Measurements from ENCODE around the gene GNAQ.

DNA sequence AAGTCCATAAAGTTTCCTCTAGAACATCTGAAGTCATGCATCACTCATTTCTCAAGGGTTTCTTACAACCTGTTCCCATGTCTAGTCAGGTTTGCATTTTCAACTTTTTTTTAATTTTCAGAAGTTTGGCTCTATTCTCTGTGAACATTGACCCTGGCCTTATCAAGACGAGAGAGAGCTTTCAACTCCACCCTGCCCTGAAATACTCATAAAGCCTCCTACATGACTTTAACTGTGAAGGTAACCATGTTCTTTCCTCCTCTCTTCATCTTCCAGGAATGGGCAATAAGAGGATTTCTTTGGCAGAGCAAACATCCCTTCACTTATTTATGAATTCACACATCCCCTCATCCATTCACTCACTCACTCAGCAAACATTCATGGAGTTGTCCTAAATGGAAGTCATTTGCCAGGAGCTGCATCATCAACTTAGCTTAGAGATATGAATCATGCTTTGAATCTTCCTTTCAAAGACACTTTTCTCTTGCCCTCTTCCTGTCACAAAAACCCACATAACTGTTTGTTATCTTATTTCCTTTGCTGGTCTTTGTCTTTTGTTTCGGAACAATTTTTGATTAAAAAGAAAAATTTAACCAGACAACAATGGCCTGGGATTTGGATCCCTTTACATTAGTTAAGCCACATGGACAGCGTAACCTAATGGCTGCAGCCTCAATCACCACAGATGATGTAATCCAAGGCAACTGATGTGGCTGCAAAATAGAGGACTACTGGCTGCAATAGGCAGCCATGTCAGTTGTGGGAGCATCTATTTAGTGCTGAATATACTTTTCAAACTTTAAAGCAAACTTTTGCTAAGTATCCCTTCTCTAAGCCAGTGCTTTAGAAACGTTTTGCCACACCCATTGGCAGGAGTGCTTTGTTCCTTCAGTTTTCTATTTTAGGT, 43.0 kb upstream of the GNAQ start:
- TF ChIP-seq, protein P1, sequence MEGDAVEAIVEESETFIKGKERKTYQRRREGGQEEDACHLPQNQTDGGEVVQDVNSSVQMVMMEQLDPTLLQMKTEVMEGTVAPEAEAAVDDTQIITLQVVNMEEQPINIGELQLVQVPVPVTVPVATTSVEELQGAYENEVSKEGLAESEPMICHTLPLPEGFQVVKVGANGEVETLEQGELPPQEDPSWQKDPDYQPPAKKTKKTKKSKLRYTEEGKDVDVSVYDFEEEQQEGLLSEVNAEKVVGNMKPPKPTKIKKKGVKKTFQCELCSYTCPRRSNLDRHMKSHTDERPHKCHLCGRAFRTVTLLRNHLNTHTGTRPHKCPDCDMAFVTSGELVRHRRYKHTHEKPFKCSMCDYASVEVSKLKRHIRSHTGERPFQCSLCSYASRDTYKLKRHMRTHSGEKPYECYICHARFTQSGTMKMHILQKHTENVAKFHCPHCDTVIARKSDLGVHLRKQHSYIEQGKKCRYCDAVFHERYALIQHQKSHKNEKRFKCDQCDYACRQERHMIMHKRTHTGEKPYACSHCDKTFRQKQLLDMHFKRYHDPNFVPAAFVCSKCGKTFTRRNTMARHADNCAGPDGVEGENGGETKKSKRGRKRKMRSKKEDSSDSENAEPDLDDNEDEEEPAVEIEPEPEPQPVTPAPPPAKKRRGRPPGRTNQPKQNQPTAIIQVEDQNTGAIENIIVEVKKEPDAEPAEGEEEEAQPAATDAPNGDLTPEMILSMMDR (IDR thresholded peaks at IDR 0.05), result no peak
- no peak for TF ChIP-seq POLR2A (IDR thresholded peaks at IDR 0.05)

Data from testis (tissue), 2 donors.